MCF 10A (cell line): ENCODE data around the gene TATDN2. TPM values are rescaled to one million over a fixed set of nuclear protein-coding genes. Genes with fewer than 3 reads are reported as not detected.

Source experiments
- BruUV-seq: library from RNA; stranded (reverse); fragments of 400-500 nt; replicated peaks from 2 replicates; lab custom pipeline; 2021; lab: Mats Ljungman, UMichigan
- CTCF ChIA-PET: fragments of 300-600 bp; sonication (Branson Sonifier 250); formaldehyde crosslinking; extraction: SDS; loops from one replicate; lab custom pipeline; 2021; ENCODE audit warnings: antibody characterized with exemption, inconsistent platforms; lab: Yijun Ruan, JAX
- POLR2A ChIA-PET: fragments of 300-600, 350-650 bp; sonication (Branson Sonifier 250); formaldehyde crosslinking; extraction: SDS; loops from one replicate; lab custom pipeline; 2020; ENCODE audit warnings: antibody characterized with exemption, inconsistent platforms; lab: Yijun Ruan, JAX
- DNase-seq: peaks from one replicate; pipeline ENCODE4 v3.0.0-alpha.2; 2018; ENCODE audit not compliant: unreplicated experiment
- H3K27ac Mint-ChIP-seq: one replicate; pipeline ENCODE4 v1.8.0; 2022; ENCODE audit warnings: mild to moderate bottlenecking, low read depth, mixed read lengths; ENCODE audit not compliant: unreplicated experiment
- H3K27me3 Mint-ChIP-seq: one replicate; pipeline ENCODE4 v1.8.0; 2022; ENCODE audit warnings: mixed read lengths; ENCODE audit not compliant: insufficient read depth, unreplicated experiment
- H3K36me3 Mint-ChIP-seq: one replicate; pipeline ENCODE4 v1.8.0; 2022; ENCODE audit warnings: mild to moderate bottlenecking, moderate library complexity, mixed read lengths; ENCODE audit not compliant: insufficient read depth, unreplicated experiment
- H3K4me1 Mint-ChIP-seq: one replicate; pipeline ENCODE4 v1.8.0; 2022; ENCODE audit warnings: mixed read lengths; ENCODE audit not compliant: insufficient read depth, unreplicated experiment
- H3K4me3 Mint-ChIP-seq: one replicate; pipeline ENCODE4 v1.8.0; 2022; ENCODE audit warnings: mild to moderate bottlenecking, moderate library complexity, mixed read lengths; ENCODE audit not compliant: unreplicated experiment
- H3K9me3 Mint-ChIP-seq: one replicate; pipeline ENCODE4 v1.8.0; 2022; ENCODE audit warnings: mixed read lengths; ENCODE audit not compliant: unreplicated experiment
- intact Hi-C: fragments of 100-400 bp; cut with micrococcal nuclease; formaldehyde crosslinking; loops from 2 replicates; pipeline ENCODE4 v1.14.1; 2022
- total RNA-seq: library from RNA; stranded (reverse); gene quantifications from 2 replicates; pipeline ENCODE4 v1.2.3, GENCODE V29; 2022
- TF ChIP-seq, protein P1 (sequence below): fragments of 200-600 bp; IDR thresholded peaks from one replicate; pipeline ENCODE4 v1.8.0; 2022; ENCODE audit warnings: antibody characterized with exemption, mild to moderate bottlenecking; ENCODE audit not compliant: unreplicated experiment

The TATDN2 gene
- total RNA-seq, 1 experiment from 2014 or later: 25.9 TPM

- Mint-ChIP-seq H3K9me3 (no peaks in the 10 kb centered on the region), H3K27ac (no peak overlapping the region), H3K4me3 (no peak overlapping the region), H3K27me3 (no peaks in the 10 kb centered on the region), H3K4me1 (peaks cover 32% of the 10 kb centered on the region), H3K36me3 (peaks cover 49% of the 10 kb centered on the region)
- BruUV-seq: no TSS peak
- POLR2A ChIA-PET: interaction anchor here (1.1 kb wide), 1 partner anchor 67 kb away, joined by 3 read pairs; the partner anchor contains the start of gene SEC13
- no peak for DNase-seq
- TF ChIP-seq, protein P1, sequence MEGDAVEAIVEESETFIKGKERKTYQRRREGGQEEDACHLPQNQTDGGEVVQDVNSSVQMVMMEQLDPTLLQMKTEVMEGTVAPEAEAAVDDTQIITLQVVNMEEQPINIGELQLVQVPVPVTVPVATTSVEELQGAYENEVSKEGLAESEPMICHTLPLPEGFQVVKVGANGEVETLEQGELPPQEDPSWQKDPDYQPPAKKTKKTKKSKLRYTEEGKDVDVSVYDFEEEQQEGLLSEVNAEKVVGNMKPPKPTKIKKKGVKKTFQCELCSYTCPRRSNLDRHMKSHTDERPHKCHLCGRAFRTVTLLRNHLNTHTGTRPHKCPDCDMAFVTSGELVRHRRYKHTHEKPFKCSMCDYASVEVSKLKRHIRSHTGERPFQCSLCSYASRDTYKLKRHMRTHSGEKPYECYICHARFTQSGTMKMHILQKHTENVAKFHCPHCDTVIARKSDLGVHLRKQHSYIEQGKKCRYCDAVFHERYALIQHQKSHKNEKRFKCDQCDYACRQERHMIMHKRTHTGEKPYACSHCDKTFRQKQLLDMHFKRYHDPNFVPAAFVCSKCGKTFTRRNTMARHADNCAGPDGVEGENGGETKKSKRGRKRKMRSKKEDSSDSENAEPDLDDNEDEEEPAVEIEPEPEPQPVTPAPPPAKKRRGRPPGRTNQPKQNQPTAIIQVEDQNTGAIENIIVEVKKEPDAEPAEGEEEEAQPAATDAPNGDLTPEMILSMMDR: no peak
- CTCF ChIA-PET: interaction anchor here (0.6 to 0.9 kb wide), 3 partner anchors 8 to 533 kb away, joined by 3 to 4 read pairs (median 3); no protein-coding TSS in a partner anchor
- intact Hi-C loops: no loop called here
Measured at GRCh38 chr3:10253731-10254130, 5.5 kb downstream of the TATDN2 start.

DNA sequence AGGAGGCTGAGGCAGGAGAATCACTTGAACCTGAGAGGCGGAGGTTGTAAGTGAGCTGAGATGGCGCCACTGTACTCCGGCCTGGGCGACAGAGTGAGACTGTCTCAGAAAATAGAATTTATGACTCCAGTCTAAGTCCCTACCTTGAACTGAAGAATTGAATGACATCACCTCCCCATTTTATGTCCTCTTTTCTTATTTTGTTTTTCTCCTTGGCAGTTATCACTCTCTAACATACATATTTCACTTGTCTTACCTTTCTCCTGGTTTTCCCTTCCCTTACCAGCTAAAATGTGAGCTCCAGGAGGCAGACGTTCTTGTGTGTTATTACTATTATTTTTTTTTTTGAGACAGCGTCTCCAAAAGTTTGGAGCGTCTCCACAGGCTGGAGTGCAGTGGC lies 7.6 kb downstream of the TATDN2 start:
- no peak overlapping the region for H3K27ac Mint-ChIP-seq
- peaks cover 61% of the 10 kb centered on the region for H3K36me3 Mint-ChIP-seq
- no peaks in the 10 kb centered on the region for H3K9me3 Mint-ChIP-seq
- no peak overlapping the region for H3K4me3 Mint-ChIP-seq
- POLR2A ChIA-PET: interaction anchor here (0.7 to 0.9 kb wide), 2 partner anchors 8 to 14 kb away, joined by 3 read pairs; partner anchors contain the start of gene TATDN2
- intact Hi-C loops: no loop called here
- TF ChIP-seq, protein P1: no peak
- no peak for DNase-seq
- CTCF ChIA-PET: interaction anchor here (0.8 kb wide), 1 partner anchor 8 kb away, joined by 4 read pairs; no protein-coding TSS in a partner anchor
- no TSS peak for BruUV-seq
- peaks cover 16% of the 10 kb centered on the region for H3K4me1 Mint-ChIP-seq
- H3K27me3 Mint-ChIP-seq: no peaks in the 10 kb centered on the region

DNA sequence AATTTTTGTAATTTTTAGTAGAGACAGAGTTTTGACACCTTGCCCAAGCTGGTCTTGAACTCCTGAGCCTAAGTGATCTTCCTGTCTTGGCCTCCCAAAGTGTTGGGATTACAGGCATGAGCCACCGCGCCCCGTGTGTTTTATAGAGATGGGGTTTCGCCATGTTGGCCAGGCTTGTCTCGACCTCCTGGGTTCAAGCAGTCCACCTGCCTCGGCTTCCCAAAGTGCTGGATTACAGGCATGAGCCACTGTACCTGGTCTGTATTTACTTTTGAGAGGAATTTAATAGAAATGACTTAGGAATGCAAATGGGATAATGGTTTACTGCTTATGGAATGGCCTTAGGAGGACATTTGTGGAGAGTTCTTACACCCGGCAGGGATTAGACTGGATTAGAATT lies 10.8 kb downstream of the TATDN2 start:
- H3K27me3 Mint-ChIP-seq: no peaks in the 10 kb centered on the region
- POLR2A ChIA-PET: interaction anchor here (3.1 kb wide), 1 partner anchor 11 kb away, joined by 11 read pairs; the partner anchor contains the start of gene TATDN2
- intact Hi-C loops: no loop called here
- TF ChIP-seq, protein P1: no peak
- peaks cover 15% of the 10 kb centered on the region for H3K4me1 Mint-ChIP-seq
- DNase-seq: no peak
- no peak overlapping the region for H3K4me3 Mint-ChIP-seq
- BruUV-seq: no TSS peak
- H3K36me3 Mint-ChIP-seq: peaks cover 73% of the 10 kb centered on the region
- CTCF ChIA-PET: interaction anchor here (0.6 kb wide), 1 partner anchor 122 kb away, joined by 3 read pairs; no protein-coding TSS in a partner anchor
- H3K27ac Mint-ChIP-seq: no peak overlapping the region
- no peaks in the 10 kb centered on the region for H3K9me3 Mint-ChIP-seq

DNA sequence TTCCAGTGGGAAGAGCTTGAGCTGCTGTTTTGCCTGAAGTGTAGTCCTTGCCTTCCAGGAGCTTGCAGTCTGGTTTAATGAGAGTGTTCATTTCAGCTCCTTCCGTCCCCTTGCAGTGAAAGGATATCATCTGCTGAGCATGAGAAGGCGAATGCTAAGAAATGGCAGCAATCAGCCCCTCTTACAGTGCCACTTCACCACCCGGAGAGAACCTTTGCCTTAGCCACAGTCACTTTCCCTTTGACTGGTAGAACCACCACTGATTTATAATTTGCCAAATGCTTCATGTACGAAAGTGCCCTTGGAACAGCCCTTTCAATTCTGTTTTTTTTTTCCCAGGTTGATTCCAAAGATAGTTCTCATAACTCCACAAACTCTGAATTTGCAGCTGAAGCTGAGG lies 11.5 kb downstream of the TATDN2 start:
- TF ChIP-seq, protein P1: no peak
- Mint-ChIP-seq H3K27ac (no peak overlapping the region), H3K36me3 (peaks cover 81% of the 10 kb centered on the region), H3K4me1 (peaks cover 12% of the 10 kb centered on the region), H3K9me3 (no peaks in the 10 kb centered on the region), H3K4me3 (no peak overlapping the region), H3K27me3 (no peaks in the 10 kb centered on the region)
- POLR2A ChIA-PET: interaction anchor here (0.6 to 3.1 kb wide), 3 partner anchors 12 to 318 kb away, joined by 3 to 11 read pairs (median 7); partner anchors contain the start of gene TATDN2
- CTCF ChIA-PET: interaction anchor here (0.6 kb wide), 1 partner anchor 123 kb away, joined by 3 read pairs; no protein-coding TSS in a partner anchor
- no peak for DNase-seq
- intact Hi-C loops: no loop called here
- BruUV-seq: no TSS peak
